Epithelial cell of esophagus (primary cell): ENCODE data around the gene SF1.
"Not testable (repeated sequence)": the region's sequence is repeated elsewhere in the genome, so short reads cannot be mapped to it uniquely, and the experiment has no call there.

Experiments
- DNase-seq: peaks from one replicate; pipeline ENCODE4 v3.0.0; 2010; ENCODE audit warnings: low read depth
- H3K4me3 ChIP-seq: 2 replicates; pipeline ENCODE4 v1.5.1; 2011; ENCODE audit warnings: mild to moderate bottlenecking, low read length, control low read depth
- CTCF ChIP-seq: IDR thresholded peaks from 2 replicates; pipeline ENCODE4 v1.5.1; 2011; ENCODE audit warnings: low read depth, mild to moderate bottlenecking, low read length, control low read depth, inconsistent platforms; ENCODE audit not compliant: insufficient read depth; ENCODE audit errors: missing control alignments

SF1 gene

GRCh38 chr11:64778473-64779298 lies at the start of gene SF1:
Gene SF1 (minus strand): TSS chr11:64778542. CDS start chr11:64778392, 150 bp downstream.
- H3K4me3 ChIP-seq: peak within 1 kb of the TSS; percentile 85
- peak; percentile 100 for DNase-seq
- TF ChIP-seq CTCF: peak; percentile 19

GRCh38 chr11:64827451-64827839 lies 49.1 kb upstream of the SF1 start:
- no peak overlapping the region for H3K4me3 ChIP-seq
- TF ChIP-seq CTCF: no peak
- DNase-seq: no peak

GRCh38 chr11:64826578-64827450 lies 48.5 kb upstream of the SF1 start:
- no peak overlapping the region for H3K4me3 ChIP-seq
- no peak for TF ChIP-seq CTCF
- DNase-seq: no peak

GRCh38 chr11:64826062-64826461 lies 47.7 kb upstream of the SF1 start:
- TF ChIP-seq CTCF: no peak
- H3K4me3 ChIP-seq: no peak overlapping the region

GRCh38 chr11:64823568-64824119 lies 45.3 kb upstream of the SF1 start:
- DNase-seq: no peak
- H3K4me3 ChIP-seq: no peak overlapping the region
- no peak for TF ChIP-seq CTCF

More at GRCh38 chr11:64826062-64826461, 47.7 kb upstream of the SF1 start:
- DNase-seq: no peak

- no peak for DNase-seq
- TF ChIP-seq CTCF: no peak
- no peak overlapping the region for H3K4me3 ChIP-seq
These were observed 39.1 kb upstream of the SF1 start for GRCh38 chr11:64817476-64817875.

- H3K4me3 ChIP-seq: not testable (repeated sequence)
- peak; percentile 70 for DNase-seq
These were observed 37.1 kb upstream of the SF1 start for GRCh38 chr11:64815433-64815832.
